ENCODE results near the gene RBMS3. TPM values are rescaled to one million over a fixed set of nuclear protein-coding genes. Genes with fewer than 3 reads are reported as not detected.

RBMS3 gene
- total RNA-seq, 2 donors from 2014 or later, result 2.8 to 9.6 TPM

DNA sequence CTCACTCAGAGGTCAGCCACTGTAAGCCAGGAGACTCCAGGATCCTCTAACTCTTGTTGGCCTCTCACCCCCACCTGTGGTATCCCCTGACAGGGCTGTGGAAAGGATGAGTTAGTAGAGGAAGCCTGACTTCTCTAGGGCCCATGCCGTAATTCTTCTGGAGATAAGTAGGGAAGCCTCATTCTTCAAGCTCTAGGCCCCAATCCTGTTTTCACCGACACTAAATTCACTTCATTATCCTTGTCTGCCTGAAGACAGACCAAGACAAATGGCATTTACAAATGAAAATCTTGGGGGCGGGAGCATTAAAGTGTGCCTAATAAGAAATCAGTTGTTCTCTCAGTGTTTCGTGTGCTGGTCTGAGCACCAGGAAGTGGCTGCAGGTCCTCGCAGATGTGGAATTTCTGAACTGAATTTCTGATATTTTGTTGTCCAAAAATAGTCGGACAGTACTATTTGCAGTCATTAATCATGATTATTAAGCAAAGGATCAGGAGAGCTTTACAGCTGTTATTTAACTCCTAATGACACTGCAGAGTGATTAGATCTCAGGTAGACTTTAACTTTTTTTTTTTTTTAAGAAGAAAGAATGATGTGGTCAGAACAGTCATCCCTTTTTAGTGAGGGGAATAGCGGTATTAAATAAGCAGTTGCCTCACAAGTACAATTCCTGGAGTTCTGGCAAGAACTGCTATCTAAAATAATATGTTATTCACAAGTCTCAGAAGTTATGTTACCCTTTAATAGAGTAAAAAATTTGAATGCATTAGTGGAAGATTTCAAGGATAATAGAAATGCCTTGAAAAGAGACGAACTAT lies 58.4 kb downstream of the RBMS3 start:
- no peaks in the 10 kb centered on the region for H3K36me3 ChIP-seq
- H3K4me3 ChIP-seq, result no peak overlapping the region
- TF ChIP-seq CTCF (IDR thresholded peaks at IDR 0.05), result no peak
- H3K27me3 ChIP-seq, result no peaks in the 10 kb centered on the region
- H3K27ac ChIP-seq, result no peak overlapping the region
- H3K4me1 ChIP-seq, result no peaks in the 10 kb centered on the region
- DNase-seq, result no peak
- H3K9ac ChIP-seq (ENCODE audit: low read depth in 2 of 2, low read length in 2 of 2), result no peak overlapping the region
- H3K9me3 ChIP-seq, result no peaks in the 10 kb centered on the region
- intact Hi-C loops (cut with DNase I), result no loop called here

GRCh38 chr3:29344154-29344553 lies 63.3 kb downstream of the RBMS3 start:
- H3K4me3 ChIP-seq, result no peak overlapping the region
- H3K27me3 ChIP-seq, result no peaks in the 10 kb centered on the region
- H3K27ac ChIP-seq, result no peak overlapping the region
- DNase-seq, result no peak
- TF ChIP-seq CTCF (IDR thresholded peaks at IDR 0.05), result no peak
- no peaks in the 10 kb centered on the region for H3K36me3 ChIP-seq
- intact Hi-C loops (cut with DNase I), result no loop called here
- H3K9me3 ChIP-seq, result no peaks in the 10 kb centered on the region
- H3K4me1 ChIP-seq, result no peaks in the 10 kb centered on the region
- no peak overlapping the region for H3K9ac ChIP-seq (ENCODE audit: low read depth in 2 of 2, low read length in 2 of 2)

- Histone ChIP-seq H3K4me3 (no peak overlapping the region), H3K27me3 (no peaks in the 10 kb centered on the region), H3K4me1 (no peaks in the 10 kb centered on the region), H3K36me3 (no peaks in the 10 kb centered on the region), H3K9ac (ENCODE audit: low read depth in 2 of 2, low read length in 2 of 2) (no peak overlapping the region), H3K27ac (no peak overlapping the region), H3K9me3 (no peaks in the 10 kb centered on the region)
- no peak for DNase-seq
- TF ChIP-seq CTCF (IDR thresholded peaks at IDR 0.05), result no peak
- intact Hi-C loops (cut with DNase I), result no loop called here
Observed at GRCh38 chr3:29344935-29345334, 64.1 kb downstream of the RBMS3 start.

GRCh38 chr3:29345516-29346300 lies 64.8 kb downstream of the RBMS3 start:
- Histone ChIP-seq H3K27ac (no peak overlapping the region), H3K9ac (ENCODE audit: low read depth in 2 of 2, low read length in 2 of 2) (no peak overlapping the region), H3K36me3 (no peaks in the 10 kb centered on the region), H3K4me1 (no peaks in the 10 kb centered on the region), H3K9me3 (no peaks in the 10 kb centered on the region), H3K27me3 (no peaks in the 10 kb centered on the region), H3K4me3 (no peak overlapping the region)
- DNase-seq, result no peak
- no peak for TF ChIP-seq CTCF (IDR thresholded peaks at IDR 0.05)
- intact Hi-C loops (cut with DNase I), result no loop called here

DNA sequence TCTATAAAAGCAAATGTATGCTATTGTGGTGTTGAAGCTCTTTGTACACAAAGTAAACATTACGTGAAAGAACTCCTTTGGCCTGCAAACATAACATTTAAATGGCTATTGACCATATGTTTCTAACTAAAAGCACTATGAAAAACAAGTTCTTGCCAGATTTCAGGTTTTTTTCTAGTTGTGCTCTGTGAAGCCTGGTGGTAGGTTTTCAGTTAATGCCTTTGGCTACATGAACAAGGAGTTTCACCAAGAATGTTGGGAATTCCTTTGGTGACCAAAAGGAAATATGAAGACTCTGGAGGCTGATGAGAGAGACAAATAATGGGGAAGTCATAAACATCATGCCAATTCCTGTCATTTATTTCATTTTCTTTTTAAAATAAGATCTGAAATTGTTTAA lies 66.0 kb downstream of the RBMS3 start:
- Histone ChIP-seq H3K27me3 (no peaks in the 10 kb centered on the region), H3K9ac (ENCODE audit: low read depth in 2 of 2, low read length in 2 of 2) (no peak overlapping the region), H3K4me3 (no peak overlapping the region), H3K4me1 (no peaks in the 10 kb centered on the region), H3K36me3 (no peaks in the 10 kb centered on the region), H3K9me3 (no peaks in the 10 kb centered on the region), H3K27ac (no peak overlapping the region)
- intact Hi-C loops (cut with DNase I), result no loop called here
- TF ChIP-seq CTCF (IDR thresholded peaks at IDR 0.05), result no peak
- DNase-seq, result no peak

Measured in colonic mucosa (tissue), 4 donors.